HepG2 (cell line): ENCODE results near the gene ARHGEF26. TPM values are rescaled to one million over a fixed set of nuclear protein-coding genes. Genes with fewer than 3 reads are reported as not detected.

Source experiments
- ARID2 ChIP-seq: sonication (generic); formaldehyde crosslinking; IDR thresholded peaks from 2 replicates; pipeline ENCODE4 v1.8.1; 2022; ENCODE audit warnings: mild to moderate bottlenecking, missing genetic modification reagents, borderline replicate concordance
- CREB1 ChIP-seq, 2 experiments: fragments of 450-650 bp in 1 of 2; IDR thresholded peaks; 2 replicates each; pipeline ENCODE4 v1.6.1; 2016 to 2017; ENCODE audit warnings: control low read depth in 1 of 2, mild to moderate bottlenecking in 1 of 2, missing compliant biosample characterization in 1 of 2, missing genetic modification characterization in 1 of 2
- CREM ChIP-seq, 2 experiments: sonication (generic) in 1 of 2; formaldehyde crosslinking in 1 of 2; IDR thresholded peaks; 2 replicates each; pipeline versions ENCODE4 v1.4.0 to v1.6.1; 2016 to 2020; ENCODE audit warnings: antibody characterized with exemption in 1 of 2, mild to moderate bottlenecking in 1 of 2, missing genetic modification reagents in 1 of 2
- ESRRA ChIP-seq: sonication (generic); formaldehyde crosslinking; IDR thresholded peaks from 2 replicates; pipeline ENCODE4 v1.5.1; 2020; ENCODE audit warnings: mild to moderate bottlenecking, low read depth, missing genetic modification reagents
- FOSL2 ChIP-seq: sonication (generic); formaldehyde crosslinking; IDR thresholded peaks from 2 replicates; pipeline ENCODE4 v1.4.0; 2020; ENCODE audit warnings: missing genetic modification reagents
- HCFC1 ChIP-seq: fragments of 150-350 bp; IDR thresholded peaks from 2 replicates; pipeline ENCODE4 v1.6.1; 2014; ENCODE audit warnings: low read depth, low read length
- HES4 ChIP-seq: sonication (generic); formaldehyde crosslinking; IDR thresholded peaks from 2 replicates; pipeline ENCODE4 v1.9.0; 2021; ENCODE audit warnings: mild to moderate bottlenecking, missing genetic modification reagents, borderline replicate concordance
- PHB2 ChIP-seq: fragments of 450-650 bp; IDR thresholded peaks from 2 replicates; pipeline ENCODE4 v1.6.1; 2018; ENCODE audit not compliant: partially characterized antibody
- POLR2A ChIP-seq, 2 experiments: IDR thresholded peaks; 2 replicates each; pipeline ENCODE4 v1.6.1; 2011; ENCODE audit warnings: low read depth in 2 of 2, low read length in 2 of 2, mild to moderate bottlenecking in 1 of 2, moderate library complexity in 1 of 2; ENCODE audit not compliant: insufficient read depth in 1 of 2
- RAD51 ChIP-seq: fragments of 450-650 bp; IDR thresholded peaks from 2 replicates; pipeline ENCODE4 v1.6.1; 2016; ENCODE audit warnings: borderline replicate concordance
- RXRB ChIP-seq: IDR thresholded peaks from 2 replicates; pipeline ENCODE4 v1.6.1; 2016; ENCODE audit warnings: borderline replicate concordance, missing genetic modification reagents, missing compliant biosample characterization
- SAP130 ChIP-seq: IDR thresholded peaks from 2 replicates; pipeline ENCODE4 v1.6.1; 2016; ENCODE audit warnings: low read depth
- TEAD3 ChIP-seq: optimal IDR thresholded peaks from 2 replicates; pipeline ENCODE3; 2016; ENCODE audit warnings: borderline replicate concordance
- XBP1 ChIP-seq: sonication (generic); formaldehyde crosslinking; IDR thresholded peaks from 2 replicates; pipeline ENCODE4 v1.5.0; 2020; ENCODE audit warnings: missing genetic modification reagents
- ZNF343 ChIP-seq: sonication (generic); formaldehyde crosslinking; IDR thresholded peaks from 2 replicates; pipeline ENCODE4 v1.4.0; 2020; ENCODE audit warnings: mild to moderate bottlenecking, missing genetic modification reagents
- ZNF619 ChIP-seq: sonication (generic); formaldehyde crosslinking; IDR thresholded peaks from 2 replicates; pipeline ENCODE4 v1.4.0; 2020; ENCODE audit warnings: mild to moderate bottlenecking, missing genetic modification reagents
- ZNF790 ChIP-seq: sonication (generic); formaldehyde crosslinking; IDR thresholded peaks from 2 replicates; pipeline ENCODE4 v1.8.0; 2022; ENCODE audit warnings: missing genetic modification reagents, mild to moderate bottlenecking, borderline replicate concordance
- ZSCAN25 ChIP-seq: sonication (generic); formaldehyde crosslinking; IDR thresholded peaks from 2 replicates; pipeline ENCODE4 v1.8.0; 2022; ENCODE audit warnings: mild to moderate bottlenecking, missing genetic modification reagents
- polyA plus RNA-seq, 8 experiments: library from polyadenylated mRNA; depleted of rRNA in 3 of 8; stranded (reverse) in 7 of 8; unstranded in 1 of 8; fragments of >200 nt; fragmentation: Illumina TruSeq in 4 of 8; extraction: Trizol in 4 of 8; gene quantifications; 2 replicates each; pipeline versions ENCODE4 v1.2.1 to v1.2.3, GENCODE V29; 2011 to 2016; ENCODE audit warnings: low read depth in 4 of 8, missing spikeins in 1 of 8, mixed read lengths in 1 of 8; ENCODE audit not compliant: insufficient read depth in 1 of 8
- total RNA-seq, 5 experiments: library from RNA; depleted of rRNA; stranded (reverse); fragments of >200 nt; fragmentation: Illumina TruSeq; extraction: Trizol; gene quantifications; 2 replicates each; pipeline ENCODE4 v1.2.3, GENCODE V29; 2016; ENCODE audit warnings: low read depth in 1 of 5
- TF ChIP-seq, protein P1 (sequence below): sonication (generic); formaldehyde crosslinking; IDR thresholded peaks from 2 replicates; pipeline ENCODE4 v1.8.1; 2023; ENCODE audit warnings: mild to moderate bottlenecking, moderate library complexity, missing genetic modification reagents
- TF ChIP-seq, protein P2 (sequence below), 2 experiments: fragments of 450-650 bp in 1 of 2; sonication (generic) in 1 of 2; formaldehyde crosslinking; IDR thresholded peaks; 2 replicates each; pipeline versions ENCODE4 v1.5.0 to v1.8.0; 2020 to 2022; ENCODE audit warnings: mild to moderate bottlenecking in 1 of 2, missing genetic modification reagents in 1 of 2
- TF ChIP-seq, protein P3 (sequence below): IDR thresholded peaks from 2 replicates; pipeline ENCODE4 v1.6.1; 2016; ENCODE audit warnings: mild to moderate bottlenecking
- TF ChIP-seq, protein P4 (sequence below): sonication (generic); formaldehyde crosslinking; IDR thresholded peaks from 2 replicates; pipeline ENCODE4 v1.4.0; 2020; ENCODE audit warnings: missing genetic modification reagents
- TF ChIP-seq, protein P5 (sequence below): sonication (generic); formaldehyde crosslinking; IDR thresholded peaks from 2 replicates; pipeline ENCODE4 v1.4.0; 2020; ENCODE audit warnings: mild to moderate bottlenecking, missing genetic modification reagents

The ARHGEF26 gene
- total and polyA plus RNA-seq, 2 of the 13 experiments (the other 11 are each of a cell fraction or from before 2014, with no cell fraction given), result 0.74 to 6.1 TPM

DNA sequence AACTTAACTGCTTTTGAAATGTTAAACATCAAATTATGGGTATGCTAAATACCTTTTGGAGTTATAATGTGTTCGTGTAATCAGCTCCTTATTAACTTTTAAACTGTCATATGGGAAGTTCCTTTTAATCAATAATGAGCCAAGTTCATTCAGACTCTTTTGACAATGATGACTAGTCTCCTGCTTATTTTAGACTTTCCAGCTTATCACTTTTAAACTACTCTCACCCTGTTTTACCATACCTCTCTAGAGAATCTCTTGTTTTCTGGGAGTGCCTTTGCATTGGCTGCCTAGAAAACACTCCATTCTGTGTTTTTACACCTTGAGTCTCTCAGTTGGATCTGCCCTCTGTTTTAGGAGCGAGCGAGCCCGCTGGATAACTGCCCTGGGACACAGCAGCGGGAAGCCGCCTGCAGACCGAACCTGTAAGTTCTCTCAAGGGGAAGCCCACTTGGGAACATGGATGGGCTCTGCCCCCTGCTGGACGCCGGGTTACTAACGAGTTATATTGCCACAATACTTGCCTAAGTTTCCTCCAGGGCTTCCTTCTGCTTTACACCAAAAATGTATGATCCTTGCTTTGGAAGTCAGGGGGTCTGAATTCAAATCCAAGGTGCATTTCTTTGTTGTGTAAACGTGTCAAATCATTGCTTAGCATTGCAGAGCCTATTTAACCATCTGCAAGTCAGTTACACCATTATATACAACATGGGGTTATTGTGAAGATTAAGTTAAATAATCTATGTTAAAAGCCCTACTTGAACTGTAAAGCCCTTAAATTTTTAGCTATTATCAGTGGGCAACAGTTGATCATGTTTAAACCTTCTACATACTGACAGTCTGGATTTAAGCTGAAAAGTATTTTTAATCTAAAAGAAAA is 131.8 kb downstream of the ARHGEF26 start (continued):
- TF ChIP-seq, protein P1, sequence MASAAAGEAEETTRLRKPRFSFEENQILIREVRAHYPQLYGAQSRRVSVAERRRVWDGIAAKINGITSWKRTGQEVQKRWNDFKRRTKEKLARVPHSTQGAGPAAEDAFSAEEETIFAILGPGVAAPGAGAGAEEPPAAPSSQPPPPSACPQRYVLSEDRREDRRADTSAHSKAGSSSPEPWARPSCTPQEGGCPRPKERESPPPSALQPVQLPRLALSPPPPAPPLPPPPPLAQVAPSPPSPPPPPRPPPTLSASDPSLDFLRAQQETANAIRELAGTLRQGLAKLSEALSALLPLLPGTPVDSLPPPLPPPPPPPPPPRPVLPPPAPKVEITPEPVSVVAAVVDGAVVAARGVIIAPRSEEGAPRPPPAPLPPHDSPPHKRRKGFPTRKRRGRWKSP (CRISPR knock-in tag), result no peak
- no peak for TF ChIP-seq XBP1 (CRISPR knock-in tag)
- 0 out of 2 replicates have a peak, but pooled peaks have one; percentile 31 for TF ChIP-seq RXRB (CRISPR knock-in tag)
- TF ChIP-seq ZNF790, result no peak
- no peak; the same call in 1 of the 2 replicates for TF ChIP-seq SAP130 (CRISPR knock-in tag)
- TF ChIP-seq, protein P2, sequence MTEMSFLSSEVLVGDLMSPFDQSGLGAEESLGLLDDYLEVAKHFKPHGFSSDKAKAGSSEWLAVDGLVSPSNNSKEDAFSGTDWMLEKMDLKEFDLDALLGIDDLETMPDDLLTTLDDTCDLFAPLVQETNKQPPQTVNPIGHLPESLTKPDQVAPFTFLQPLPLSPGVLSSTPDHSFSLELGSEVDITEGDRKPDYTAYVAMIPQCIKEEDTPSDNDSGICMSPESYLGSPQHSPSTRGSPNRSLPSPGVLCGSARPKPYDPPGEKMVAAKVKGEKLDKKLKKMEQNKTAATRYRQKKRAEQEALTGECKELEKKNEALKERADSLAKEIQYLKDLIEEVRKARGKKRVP (CRISPR knock-in tag; IDR thresholded peaks at IDR 0.05), result no peak
- TF ChIP-seq TEAD3 (CRISPR knock-in tag), result peak; percentile 23
- TF ChIP-seq, protein P3, sequence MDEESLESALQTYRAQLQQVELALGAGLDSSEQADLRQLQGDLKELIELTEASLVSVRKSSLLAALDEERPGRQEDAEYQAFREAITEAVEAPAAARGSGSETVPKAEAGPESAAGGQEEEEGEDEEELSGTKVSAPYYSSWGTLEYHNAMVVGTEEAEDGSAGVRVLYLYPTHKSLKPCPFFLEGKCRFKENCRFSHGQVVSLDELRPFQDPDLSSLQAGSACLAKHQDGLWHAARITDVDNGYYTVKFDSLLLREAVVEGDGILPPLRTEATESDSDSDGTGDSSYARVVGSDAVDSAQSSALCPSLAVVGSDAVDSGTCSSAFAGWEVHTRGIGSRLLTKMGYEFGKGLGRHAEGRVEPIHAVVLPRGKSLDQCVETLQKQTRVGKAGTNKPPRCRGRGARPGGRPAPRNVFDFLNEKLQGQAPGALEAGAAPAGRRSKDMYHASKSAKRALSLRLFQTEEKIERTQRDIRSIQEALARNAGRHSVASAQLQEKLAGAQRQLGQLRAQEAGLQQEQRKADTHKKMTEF (CRISPR knock-in tag), result peak; percentile 45; the same call in 1 of the 2 replicates
- TF ChIP-seq HCFC1, result no peak
- TF ChIP-seq, protein P4, sequence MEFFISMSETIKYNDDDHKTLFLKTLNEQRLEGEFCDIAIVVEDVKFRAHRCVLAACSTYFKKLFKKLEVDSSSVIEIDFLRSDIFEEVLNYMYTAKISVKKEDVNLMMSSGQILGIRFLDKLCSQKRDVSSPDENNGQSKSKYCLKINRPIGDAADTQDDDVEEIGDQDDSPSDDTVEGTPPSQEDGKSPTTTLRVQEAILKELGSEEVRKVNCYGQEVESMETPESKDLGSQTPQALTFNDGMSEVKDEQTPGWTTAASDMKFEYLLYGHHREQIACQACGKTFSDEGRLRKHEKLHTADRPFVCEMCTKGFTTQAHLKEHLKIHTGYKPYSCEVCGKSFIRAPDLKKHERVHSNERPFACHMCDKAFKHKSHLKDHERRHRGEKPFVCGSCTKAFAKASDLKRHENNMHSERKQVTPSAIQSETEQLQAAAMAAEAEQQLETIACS (CRISPR knock-in tag), result no peak
- TF ChIP-seq ZSCAN25 (CRISPR knock-in tag), result no peak
- no peak for TF ChIP-seq ZNF619 (CRISPR knock-in tag)
- TF ChIP-seq FOSL2 (CRISPR knock-in tag), result 0 out of 2 replicates have a peak, but pooled peaks have one; percentile 19
- no peak for TF ChIP-seq CREM (IDR thresholded peaks at IDR 0.05)
- TF ChIP-seq CREM (CRISPR knock-in tag; IDR thresholded peaks at IDR 0.05), result no peak
- TF ChIP-seq ZNF343 (CRISPR knock-in tag), result no peak
- no peak for TF ChIP-seq ESRRA (CRISPR knock-in tag)
- no peak for TF ChIP-seq ARID2 (CRISPR knock-in tag)
- no peak for TF ChIP-seq RAD51
- TF ChIP-seq CREB1 (IDR thresholded peaks at IDR 0.05), result no peak
- TF ChIP-seq CREB1 (CRISPR knock-in tag; IDR thresholded peaks at IDR 0.05), result no peak
- TF ChIP-seq, protein P5, sequence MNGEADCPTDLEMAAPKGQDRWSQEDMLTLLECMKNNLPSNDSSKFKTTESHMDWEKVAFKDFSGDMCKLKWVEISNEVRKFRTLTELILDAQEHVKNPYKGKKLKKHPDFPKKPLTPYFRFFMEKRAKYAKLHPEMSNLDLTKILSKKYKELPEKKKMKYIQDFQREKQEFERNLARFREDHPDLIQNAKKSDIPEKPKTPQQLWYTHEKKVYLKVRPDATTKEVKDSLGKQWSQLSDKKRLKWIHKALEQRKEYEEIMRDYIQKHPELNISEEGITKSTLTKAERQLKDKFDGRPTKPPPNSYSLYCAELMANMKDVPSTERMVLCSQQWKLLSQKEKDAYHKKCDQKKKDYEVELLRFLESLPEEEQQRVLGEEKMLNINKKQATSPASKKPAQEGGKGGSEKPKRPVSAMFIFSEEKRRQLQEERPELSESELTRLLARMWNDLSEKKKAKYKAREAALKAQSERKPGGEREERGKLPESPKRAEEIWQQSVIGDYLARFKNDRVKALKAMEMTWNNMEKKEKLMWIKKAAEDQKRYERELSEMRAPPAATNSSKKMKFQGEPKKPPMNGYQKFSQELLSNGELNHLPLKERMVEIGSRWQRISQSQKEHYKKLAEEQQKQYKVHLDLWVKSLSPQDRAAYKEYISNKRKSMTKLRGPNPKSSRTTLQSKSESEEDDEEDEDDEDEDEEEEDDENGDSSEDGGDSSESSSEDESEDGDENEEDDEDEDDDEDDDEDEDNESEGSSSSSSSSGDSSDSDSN, result 0 out of 2 replicates have a peak, but pooled peaks have one; percentile 18
- TF ChIP-seq PHB2, result no peak
- no peak for TF ChIP-seq HES4 (CRISPR knock-in tag)
- no peak for TF ChIP-seq POLR2A (IDR thresholded peaks at IDR 0.05; ENCODE audit: insufficient read depth in 1 of 2, low read depth in 2 of 2, low read length in 2 of 2)
